HG03558 (cell line): Measurements from ENCODE around the gene UGT1A3.

ENCODE experiments used
- ATAC-seq: cut with Tn5 transposase; IDR thresholded peaks from one replicate; pipeline ENCODE4 v1.9.1; 2021; ENCODE audit warnings: moderate number of reproducible peaks; ENCODE audit not compliant: unreplicated experiment; ENCODE audit errors: extremely low read depth

Gene UGT1A3

DNA sequence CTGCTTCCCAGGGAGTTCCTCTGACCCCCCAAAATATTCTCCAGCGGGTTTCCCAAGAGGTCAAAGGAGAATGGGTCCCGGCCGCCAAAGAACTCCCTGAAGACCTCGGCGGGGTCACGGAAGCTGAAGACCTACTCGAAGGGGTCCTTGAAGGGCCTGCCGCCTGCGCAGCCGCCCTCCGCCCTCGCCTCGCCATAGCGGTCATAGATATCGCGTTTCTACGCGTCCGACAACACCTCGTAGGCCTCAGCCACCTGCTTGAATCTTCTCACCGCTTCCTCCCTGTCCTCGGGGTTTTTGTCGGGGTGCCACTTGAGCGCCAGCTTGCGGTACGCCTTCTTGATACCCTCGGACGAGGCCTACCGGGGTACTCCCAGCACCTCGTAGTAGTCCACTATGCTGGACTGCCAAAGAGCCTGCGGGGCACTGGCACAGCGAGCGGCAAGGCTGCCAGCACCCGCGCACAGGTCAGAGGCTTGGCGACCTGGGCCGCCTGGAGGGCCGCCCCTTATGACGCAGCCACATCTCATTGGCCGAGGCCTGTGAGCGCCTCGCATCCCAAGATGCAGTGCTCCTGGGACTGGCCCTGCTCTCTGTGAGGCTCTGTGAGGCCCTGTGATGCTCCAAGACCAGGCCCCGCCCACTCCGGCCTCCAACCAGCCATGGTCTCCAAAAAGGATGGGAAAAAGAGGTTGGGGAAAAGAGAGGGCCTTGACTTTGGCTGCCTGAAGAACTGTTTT is 26.2 kb downstream of the UGT1A3 start:
- no peak for ATAC-seq

DNA sequence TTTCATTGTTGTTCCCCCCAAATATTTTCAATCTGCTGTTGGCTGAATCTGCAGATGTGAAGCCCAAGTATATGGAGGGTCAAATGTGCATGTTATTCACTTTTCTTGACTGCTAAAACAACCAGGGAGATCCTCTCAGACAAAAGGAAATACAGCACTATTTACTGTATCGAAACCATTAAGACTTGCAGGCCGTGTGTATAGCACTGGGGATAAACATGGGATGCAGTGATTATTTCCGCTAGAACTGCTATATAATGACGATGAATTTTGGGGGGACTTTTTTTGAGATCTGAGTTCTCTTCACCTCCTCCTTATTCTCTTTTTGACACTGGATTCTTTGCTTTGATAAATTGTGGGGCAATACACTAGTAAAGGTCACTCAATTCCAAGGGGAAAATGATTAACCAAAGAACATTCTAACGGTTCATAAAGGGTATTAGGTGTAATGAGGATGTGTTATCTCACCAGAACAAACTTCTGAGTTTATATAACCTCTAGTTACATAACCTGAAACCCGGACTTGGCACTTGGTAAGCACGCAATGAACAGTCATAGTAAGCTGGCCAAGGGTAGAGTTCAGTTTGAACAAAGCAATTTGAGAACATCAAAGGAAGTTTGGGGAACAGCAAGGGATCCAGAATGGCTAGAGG is 27.7 kb downstream of the UGT1A3 start:
- no peak for ATAC-seq

DNA sequence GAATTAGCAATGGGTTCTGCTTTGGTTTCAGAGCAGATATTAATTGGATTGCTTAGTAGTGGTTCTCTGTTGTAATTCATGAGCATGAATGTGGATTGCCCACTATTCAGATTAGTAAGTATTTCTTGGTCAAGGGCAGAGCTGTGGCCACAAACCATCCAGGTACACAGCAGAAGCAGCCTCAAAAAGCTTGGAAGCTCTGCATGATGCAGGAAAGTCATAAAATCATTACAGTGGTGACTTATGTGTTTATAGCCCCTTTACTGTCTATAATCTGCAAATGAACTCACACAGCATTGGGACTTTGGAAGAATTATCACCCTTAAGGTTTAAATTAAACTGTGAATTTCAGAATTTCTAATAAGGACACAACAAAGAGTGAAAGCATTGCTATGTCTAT is 29.3 kb downstream of the UGT1A3 start:
- ATAC-seq: no peak

DNA sequence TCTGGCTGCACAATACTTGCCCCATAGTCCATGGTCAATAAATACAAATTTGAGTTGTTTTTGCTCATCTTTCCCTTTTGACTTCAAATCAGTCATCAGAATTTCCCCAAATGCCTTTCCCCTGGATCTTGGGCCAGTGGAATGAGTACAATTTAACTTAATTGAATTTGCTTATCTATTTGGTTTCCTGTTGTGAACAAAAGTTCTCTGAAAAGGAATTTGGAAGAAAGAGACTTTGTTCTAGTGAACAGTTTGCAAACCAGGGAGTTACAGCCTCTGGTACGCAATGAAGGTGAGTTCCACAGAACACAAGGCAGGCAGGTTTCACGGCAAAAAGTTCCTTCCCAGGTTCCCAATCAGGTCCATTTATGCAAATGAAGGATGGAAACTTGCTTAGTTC is 30.0 kb downstream of the UGT1A3 start:
- no peak for ATAC-seq

DNA sequence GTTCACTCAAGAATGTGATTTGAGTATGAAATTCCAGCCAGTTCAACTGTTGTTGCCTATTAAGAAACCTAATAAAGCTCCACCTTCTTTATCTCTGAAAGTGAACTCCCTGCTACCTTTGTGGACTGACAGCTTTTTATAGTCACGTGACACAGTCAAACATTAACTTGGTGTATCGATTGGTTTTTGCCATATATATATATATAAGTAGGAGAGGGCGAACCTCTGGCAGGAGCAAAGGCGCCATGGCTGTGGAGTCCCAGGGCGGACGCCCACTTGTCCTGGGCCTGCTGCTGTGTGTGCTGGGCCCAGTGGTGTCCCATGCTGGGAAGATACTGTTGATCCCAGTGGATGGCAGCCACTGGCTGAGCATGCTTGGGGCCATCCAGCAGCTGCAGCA is 31.2 kb downstream of the UGT1A3 start, which contains the start of gene UGT1A1:
TSS of gene UGT1A1 (plus strand) at position 228 of the 400 bp plus-strand sequence. CDS start at position 246, 18 bp downstream.
- ATAC-seq: no peak

GRCh38 chr2:233761040-233761769 is 32.4 kb downstream of the UGT1A3 start:
- no peak for ATAC-seq

GRCh38 chr2:233764264-233764663 is 35.4 kb downstream of the UGT1A3 start:
- ATAC-seq: no peak

- ATAC-seq: no peak
Observed at GRCh38 chr2:233764761-233765160, 35.9 kb downstream of the UGT1A3 start.

DNA sequence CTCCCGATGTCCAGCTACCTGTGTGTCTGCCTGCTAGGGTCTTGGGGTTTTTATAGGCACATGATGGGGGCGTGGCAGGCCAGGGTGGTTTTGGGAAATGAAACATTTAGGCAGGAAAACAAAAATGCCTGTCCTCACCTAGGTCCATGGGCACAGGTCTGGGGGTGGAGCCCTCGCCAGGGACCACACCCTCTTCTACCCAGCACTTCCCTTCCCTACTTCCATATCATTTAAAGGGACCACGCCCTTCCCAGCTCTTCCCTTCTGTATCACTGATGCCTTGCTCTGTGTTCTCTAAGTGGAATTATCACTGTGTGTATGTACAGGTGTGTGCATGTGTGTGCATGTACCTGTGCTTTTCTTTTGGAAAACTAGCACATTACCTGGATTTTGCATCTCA is 37.6 kb downstream of the UGT1A3 start:
- ATAC-seq: no peak

DNA sequence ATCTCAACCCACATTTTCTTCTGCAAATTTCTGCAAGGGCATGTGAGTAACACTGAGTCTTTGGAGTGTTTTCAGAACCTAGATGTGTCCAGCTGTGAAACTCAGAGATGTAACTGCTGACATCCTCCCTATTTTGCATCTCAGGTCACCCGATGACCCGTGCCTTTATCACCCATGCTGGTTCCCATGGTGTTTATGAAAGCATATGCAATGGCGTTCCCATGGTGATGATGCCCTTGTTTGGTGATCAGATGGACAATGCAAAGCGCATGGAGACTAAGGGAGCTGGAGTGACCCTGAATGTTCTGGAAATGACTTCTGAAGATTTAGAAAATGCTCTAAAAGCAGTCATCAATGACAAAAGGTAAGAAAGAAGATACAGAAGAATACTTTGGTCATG is 39.2 kb downstream of the UGT1A3 start:
- no peak for ATAC-seq

DNA sequence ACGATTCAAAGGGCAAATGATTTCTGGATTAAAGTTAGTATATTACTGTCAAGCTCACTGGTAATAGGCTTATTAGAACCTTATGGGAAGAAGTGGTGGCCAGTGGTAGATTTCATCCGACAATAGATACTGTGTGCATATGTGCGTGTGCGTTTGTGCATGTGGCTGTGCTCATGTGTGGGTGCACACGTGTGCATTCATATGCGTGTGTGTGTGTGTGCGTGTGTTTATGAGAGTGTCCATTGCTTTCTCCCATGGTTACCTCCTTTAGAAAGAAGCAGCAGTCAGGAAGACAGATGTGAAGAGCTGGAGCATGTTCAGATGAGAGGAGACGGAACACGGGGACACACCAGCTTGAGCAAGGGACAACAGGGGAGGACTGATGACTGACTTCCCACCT is 40.4 kb downstream of the UGT1A3 start:
- ATAC-seq: no peak

DNA sequence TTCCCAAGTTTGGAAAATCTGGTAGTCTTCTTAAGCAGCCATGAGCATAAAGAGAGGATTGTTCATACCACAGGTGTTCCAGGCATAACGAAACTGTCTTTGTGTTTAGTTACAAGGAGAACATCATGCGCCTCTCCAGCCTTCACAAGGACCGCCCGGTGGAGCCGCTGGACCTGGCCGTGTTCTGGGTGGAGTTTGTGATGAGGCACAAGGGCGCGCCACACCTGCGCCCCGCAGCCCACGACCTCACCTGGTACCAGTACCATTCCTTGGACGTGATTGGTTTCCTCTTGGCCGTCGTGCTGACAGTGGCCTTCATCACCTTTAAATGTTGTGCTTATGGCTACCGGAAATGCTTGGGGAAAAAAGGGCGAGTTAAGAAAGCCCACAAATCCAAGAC is 43.3 kb downstream of the UGT1A3 start:
- no peak for ATAC-seq

GRCh38 chr2:233772583-233772982 is 43.7 kb downstream of the UGT1A3 start:
- no peak for ATAC-seq

- ATAC-seq: no peak
Observed at GRCh38 chr2:233773854-233774253, 45.0 kb downstream of the UGT1A3 start.

DNA sequence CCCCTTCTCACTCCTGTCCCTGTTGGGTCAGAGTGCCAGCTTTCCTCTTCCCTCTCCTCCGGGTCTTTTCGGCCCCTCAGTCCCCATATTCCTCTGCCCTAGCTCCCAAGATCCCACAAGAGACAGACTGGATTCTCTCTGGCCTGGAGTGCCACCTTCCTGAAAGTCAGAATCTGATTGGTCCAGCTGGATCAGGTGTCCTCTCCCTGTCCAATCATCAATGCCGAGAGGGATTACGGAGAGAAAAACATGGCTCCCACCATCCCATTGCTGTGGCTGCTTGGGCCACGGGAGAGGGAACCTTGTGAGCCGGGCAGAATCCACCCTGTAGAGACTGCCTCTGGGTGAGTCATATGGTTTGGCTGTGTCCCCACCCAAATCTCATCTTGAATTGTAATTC is 46.6 kb downstream of the UGT1A3 start:
- ATAC-seq: no peak

DNA sequence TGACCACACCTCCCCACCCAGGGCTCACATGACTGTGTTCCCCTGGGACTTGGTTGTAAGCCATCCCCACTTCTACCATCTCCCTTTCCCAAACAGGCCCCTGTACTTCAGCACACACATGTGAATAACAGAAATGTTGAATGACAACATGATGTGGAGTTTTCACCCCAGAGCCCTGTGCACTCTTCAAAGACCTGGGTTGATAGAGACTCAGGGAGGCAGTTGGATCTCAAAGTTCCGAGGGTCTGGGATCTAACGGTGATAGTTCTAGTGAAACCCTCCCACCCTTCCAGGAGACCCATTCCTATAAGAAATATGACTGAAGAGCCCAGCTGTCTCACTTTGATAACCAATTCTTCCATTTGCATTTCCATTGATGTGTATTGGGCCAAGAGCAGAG is 49.2 kb downstream of the UGT1A3 start, which contains the start of gene MROH2A:
TSS of gene MROH2A (plus strand) at position 301 of the 400 bp plus-strand sequence. CDS start 1,029 bp downstream, outside the sequence.
- no peak for ATAC-seq

DNA sequence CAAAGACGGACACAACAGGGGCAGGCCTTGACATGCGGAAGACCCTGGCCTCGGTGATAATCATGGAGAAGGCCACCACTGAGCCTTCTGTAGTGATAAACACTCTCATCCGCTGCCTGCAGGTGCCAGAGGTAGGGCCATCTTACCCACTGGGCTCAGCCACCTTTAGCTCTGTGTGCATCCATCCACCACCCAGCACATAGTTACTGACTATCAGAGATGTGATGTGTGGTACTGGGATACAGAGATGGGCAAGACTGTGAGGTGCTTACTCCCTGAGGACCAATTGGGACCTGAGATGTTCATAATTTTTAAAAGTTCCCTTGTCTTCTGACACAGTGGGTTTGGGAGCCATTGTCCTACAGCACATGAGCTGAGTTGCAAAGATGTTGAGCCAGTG is 50.9 kb downstream of the UGT1A3 start:
- ATAC-seq: no peak

DNA sequence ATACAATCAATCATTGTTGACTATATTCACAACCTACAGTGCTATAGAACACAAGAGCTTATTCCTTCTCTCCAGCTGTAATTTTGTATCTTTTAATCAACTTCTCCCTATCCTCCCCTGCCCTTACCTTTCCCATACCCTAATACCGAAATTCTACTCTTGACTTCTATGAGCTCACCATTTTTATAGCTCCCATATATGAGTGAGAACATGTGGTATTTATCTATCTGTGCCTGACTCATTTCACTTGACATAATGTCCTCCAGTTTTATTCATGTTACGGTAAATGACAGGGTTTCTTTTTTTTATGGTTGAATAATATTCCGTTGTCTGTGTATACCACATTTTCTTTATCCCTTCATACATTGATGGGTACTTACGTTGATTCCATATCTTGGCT is 51.9 kb downstream of the UGT1A3 start:
- no peak for ATAC-seq

GRCh38 chr2:233789554-233789953 is 60.7 kb downstream of the UGT1A3 start:
- ATAC-seq: no peak

DNA sequence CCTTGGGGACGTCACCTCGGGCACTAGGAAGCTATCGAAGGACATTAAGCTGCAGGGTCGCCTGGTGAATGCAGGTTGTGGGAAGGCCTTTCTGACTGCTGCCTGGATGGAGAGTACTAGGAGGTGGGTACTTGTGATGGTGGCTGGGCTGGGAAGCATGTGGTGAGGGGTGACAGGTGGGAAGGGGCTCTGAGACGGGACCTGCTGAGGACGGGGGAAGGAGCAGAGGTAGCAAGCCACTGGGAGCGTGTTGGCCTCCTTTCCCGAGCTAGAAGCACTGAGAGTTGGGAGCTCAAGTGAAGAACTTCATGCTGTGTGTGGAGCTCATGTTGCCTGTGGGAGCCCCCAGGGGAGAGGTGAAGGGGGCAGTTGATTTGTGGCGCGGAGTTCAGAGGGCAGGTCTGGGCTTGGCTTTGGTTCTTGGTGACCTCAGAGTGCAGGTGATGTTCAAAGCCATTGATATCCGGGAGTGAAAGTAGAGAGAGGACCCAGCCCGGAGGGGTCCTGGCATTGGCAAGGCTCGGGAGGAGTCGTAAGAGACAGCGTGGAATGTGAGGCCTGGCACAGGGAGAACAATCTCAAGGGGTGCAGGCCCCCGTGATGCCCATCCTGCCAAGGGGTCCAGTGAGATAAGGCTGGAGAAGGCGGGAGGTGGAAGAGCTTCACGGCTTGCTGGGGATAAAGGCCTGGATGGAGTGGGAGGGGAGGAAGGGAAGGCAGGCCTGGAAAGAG is 62.5 kb downstream of the UGT1A3 start:
- no peak for ATAC-seq
